T47D (cell line): Measurements from ENCODE around the gene GRIN2A.

Experiments used
- DNase-seq, 2 experiments: peaks; one replicate each; pipeline versions ENCODE4 v3.0.0 to v3.0.0-alpha.2; 2011 to 2012; ENCODE audit warnings: low read depth in 1 of 2, low spot score in 1 of 2
- JUND ChIP-seq: IDR thresholded peaks from 2 replicates; pipeline ENCODE4 v1.6.1; 2012; ENCODE audit warnings: low read depth
- in situ Hi-C: cut with HindIII; loops from 2 replicates; pipeline ENCODE4 v1.10.0; 2016; ENCODE audit warnings: low sequenced_read_pairs, low pct_unique_long_range_greater_than_20kb

GRIN2A gene

DNA sequence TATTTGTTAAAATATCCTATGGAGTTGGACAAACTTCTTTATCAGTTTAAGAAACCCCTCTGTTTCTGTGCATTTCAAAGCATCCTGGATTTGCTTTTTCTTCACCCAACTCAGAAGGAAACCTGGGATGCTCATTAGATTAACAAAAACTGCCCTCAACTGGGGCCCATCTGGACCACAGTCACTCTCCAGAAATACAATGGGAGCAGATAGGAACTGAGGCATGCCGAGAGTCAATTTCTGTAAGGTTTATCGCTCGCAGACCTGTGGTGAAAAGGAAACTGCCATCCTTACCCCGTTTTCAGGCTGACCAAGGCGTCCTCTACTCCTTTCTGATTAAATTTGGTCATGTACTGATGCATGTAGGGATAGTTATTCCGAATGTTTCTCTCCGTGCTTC is 360.3 kb downstream of the GRIN2A start:
- DNase-seq = no peak
- in situ Hi-C loops = no loop called here
- no peak for TF ChIP-seq JUND

GRCh38 chr16:9821331-9821730 is 360.9 kb downstream of the GRIN2A start:
- TF ChIP-seq JUND = no peak

GRCh38 chr16:9820476-9821246 is 361.6 kb downstream of the GRIN2A start:
- DNase-seq = no peak
- TF ChIP-seq JUND = no peak
- in situ Hi-C loops = no loop called here

More at GRCh38 chr16:9821331-9821730, 360.9 kb downstream of the GRIN2A start:
- DNase-seq = no peak
- in situ Hi-C loops = no loop called here

DNA sequence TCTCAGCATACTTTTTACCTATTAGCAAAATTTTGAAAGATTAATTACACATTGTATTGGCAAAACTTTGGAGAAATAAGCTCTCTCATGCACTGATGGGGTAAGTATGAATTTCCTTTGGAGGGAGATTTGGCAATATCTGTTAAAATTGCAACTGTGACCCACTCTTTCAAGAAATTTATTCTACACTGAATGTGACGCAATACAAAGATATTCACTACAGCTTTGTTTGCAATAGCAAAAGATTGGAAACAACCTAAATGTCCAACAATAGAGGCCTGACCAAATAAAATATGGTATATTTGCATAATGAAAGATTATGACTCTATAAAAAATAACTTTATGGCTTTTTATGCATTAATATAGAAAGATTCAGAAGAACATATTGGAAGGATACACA is 363.5 kb downstream of the GRIN2A start:
- no peak for DNase-seq
- in situ Hi-C loops = no loop called here
- no peak for TF ChIP-seq JUND

- TF ChIP-seq JUND = no peak
- in situ Hi-C loops = no loop called here
- no peak for DNase-seq
These were observed 364.6 kb downstream of the GRIN2A start for GRCh38 chr16:9817586-9817985.

DNA sequence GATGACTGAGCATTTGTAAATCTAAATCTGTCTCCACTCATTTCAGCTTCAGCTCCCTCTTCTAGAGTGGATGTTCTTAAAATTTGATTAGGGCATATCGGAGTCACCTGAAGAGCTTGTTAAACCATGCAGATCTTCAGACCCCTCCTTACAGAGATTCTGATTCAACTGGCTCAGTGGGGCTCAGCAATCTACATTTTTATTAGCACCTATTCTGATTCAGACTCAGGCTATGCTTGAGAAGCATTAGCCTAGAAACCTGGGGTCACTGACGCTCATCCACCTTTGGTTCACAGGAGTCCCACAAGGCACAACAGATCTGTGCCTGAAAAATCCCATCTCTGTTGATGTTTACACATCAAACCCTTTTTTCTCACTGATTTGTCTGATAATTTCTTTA is 365.6 kb downstream of the GRIN2A start:
- in situ Hi-C loops = no loop called here

GRCh38 chr16:9813665-9814064 is 368.6 kb downstream of the GRIN2A start:
- DNase-seq = no peak
- TF ChIP-seq JUND = no peak
- in situ Hi-C loops = no loop called here

More for the DNA sequence above, 365.6 kb downstream of the GRIN2A start:
- no peak for TF ChIP-seq JUND
- DNase-seq = no peak

- in situ Hi-C loops = no loop called here
- DNase-seq = no peak
- no peak for TF ChIP-seq JUND
These were observed 374.0 kb downstream of the GRIN2A start for GRCh38 chr16:9808210-9808609.

DNA sequence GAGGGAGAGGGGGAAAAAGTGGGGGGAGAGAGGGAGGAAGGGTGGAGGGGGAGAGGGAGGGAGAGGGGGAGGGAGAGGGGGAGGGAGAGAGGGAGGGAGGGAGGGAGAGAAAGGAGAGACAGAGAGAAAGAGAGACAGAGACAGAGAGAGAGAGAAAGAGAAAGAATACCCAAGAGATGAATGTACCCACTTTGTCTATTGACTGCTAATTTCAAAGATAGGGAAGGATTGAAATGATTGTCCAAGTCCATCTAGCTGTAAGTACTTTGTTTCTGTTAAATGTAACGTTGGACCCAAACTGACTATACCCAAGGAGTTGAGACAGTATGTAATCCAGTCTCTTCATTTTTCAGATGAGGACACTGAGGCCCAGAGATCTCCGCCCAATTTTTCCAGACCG is 374.9 kb downstream of the GRIN2A start:
- in situ Hi-C loops = no loop called here
- no peak for DNase-seq
- no peak for TF ChIP-seq JUND

GRCh38 chr16:9805109-9805508 is 377.1 kb downstream of the GRIN2A start:
- in situ Hi-C loops = no loop called here
- no peak for DNase-seq

GRCh38 chr16:9802160-9802559 is 380.1 kb downstream of the GRIN2A start:
- DNase-seq = no peak
- in situ Hi-C loops = no loop called here
- no peak for TF ChIP-seq JUND

More at GRCh38 chr16:9805109-9805508, 377.1 kb downstream of the GRIN2A start:
- TF ChIP-seq JUND = no peak

DNA sequence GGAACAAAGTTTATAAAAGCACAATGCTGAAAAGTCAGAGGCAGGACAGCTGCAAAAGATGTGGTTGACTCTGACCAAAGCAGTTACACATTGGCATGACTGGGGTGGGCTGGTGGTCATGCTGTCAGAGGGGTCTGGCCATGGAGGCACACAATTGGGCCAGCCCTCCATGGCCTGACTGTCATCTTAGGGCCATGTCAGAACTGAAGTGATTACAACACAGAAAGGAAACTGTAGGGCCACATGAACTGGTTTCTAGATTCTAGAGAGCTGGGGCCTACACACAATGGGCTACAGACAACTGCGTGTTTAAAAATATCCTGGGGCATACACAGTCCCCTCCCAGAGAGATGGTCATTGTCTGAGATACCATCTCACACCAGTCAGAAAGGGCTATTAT is 380.6 kb downstream of the GRIN2A start:
- no peak for DNase-seq
- TF ChIP-seq JUND = no peak
- in situ Hi-C loops = no loop called here

- TF ChIP-seq JUND = no peak
- in situ Hi-C loops = no loop called here
- DNase-seq = no peak
These were observed 382.0 kb downstream of the GRIN2A start for GRCh38 chr16:9800186-9800738.
